IPS-NIHi7 (cell line): ENCODE measurements around the gene PIGM.
A peak's percentile ranks its signal among the peaks of the same experiment; 100 is the strongest.
"Not testable (repeated sequence)": the region's sequence is repeated elsewhere in the genome, so short reads cannot be mapped to it uniquely, and the experiment has no call there.

Experiments used
- DNase-seq: peaks from one replicate; pipeline ENCODE4 v3.0.0; 2012; ENCODE audit warnings: mixed read lengths; ENCODE audit errors: extremely low spot score

The PIGM gene

DNA sequence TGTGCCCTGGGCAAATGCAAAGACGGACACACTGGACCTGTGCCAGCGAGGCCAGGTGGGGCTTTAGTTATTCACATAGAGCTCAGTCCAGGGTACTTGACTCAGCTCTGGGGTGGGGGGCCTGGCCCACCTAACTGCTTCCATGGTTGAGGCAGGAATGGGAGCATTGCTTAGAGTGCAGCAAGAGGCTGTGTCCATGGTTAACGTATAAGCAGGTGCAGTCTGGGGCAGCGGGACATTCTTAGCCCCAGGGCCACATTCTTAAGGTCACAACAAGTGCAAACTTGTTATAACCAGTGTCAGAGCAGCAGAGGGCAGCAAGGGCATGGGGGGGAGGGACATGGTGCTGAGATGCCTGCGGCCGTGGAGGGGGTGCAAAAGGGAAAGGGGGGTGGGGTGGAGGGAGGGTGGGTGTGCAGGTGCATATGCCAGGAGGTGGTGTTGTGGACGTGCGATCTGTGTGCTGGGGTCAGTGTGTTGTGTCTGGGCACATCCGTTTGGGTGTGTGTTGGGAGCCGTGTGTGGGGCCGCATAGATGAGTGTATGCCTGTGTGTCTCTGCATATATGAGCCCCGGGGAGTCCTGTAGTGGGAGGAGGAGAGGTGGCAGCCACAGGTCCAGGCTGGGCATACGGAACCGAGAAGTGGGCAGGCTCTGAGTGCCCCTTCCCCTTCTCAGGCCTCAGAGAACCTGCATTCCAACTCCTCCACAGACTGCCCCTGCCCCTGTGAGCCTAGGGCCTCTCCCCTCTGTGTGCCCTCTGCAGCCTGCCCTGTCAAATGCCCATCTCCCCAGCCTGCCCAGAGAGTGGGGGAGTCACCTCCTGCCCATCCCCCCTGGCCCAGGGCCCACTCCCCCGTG is 29.8 kb upstream of the PIGM start:
- DNase-seq: peak; percentile 58

GRCh38 chr1:160058087-160058486 is 26.3 kb upstream of the PIGM start:
- peak; percentile 55 for DNase-seq

GRCh38 chr1:160056648-160057169 is 24.9 kb upstream of the PIGM start:
- DNase-seq: no peak

DNA sequence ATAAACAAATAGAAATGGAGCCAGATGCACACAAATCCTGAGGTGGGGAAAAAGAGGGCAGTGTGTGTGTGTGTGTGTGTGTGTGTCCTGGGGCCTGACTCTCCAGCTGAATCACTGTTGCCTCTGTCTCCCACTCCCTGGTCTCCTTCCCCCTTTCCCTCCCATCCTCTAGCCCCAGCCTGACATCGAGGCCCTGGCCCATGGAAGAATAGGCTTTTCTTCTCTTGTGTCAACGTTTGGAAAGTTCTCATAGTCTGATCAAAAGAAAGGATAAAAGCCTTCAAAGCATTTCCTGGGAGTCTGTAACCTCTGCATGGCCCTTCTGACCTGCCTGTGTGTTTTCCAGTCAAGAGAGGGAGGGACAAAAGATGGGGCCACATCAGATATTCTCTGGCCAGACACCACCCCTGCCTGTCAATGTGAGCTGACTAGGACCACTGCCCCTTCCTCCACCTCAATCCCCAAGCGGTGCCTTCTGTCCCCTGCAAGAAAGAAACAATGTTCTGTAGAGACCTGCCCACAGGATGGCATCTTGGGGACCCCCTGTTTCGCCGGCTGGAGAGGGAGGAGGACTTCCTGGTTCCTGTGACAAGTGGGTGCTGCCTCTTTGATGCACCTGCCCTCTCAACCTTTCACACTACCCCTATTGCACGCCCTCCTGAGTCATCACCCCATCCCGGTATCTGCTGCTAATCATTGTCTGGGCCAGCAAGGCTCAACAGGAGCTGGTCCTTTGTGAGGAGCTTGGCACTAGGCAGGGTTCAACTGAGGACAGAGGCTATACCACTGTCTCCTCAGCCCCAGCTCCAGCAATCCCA is 22.0 kb upstream of the PIGM start:
- DNase-seq: no peak

- no peak for DNase-seq
Observed at GRCh38 chr1:160052936-160053335, 21.1 kb upstream of the PIGM start.

DNA sequence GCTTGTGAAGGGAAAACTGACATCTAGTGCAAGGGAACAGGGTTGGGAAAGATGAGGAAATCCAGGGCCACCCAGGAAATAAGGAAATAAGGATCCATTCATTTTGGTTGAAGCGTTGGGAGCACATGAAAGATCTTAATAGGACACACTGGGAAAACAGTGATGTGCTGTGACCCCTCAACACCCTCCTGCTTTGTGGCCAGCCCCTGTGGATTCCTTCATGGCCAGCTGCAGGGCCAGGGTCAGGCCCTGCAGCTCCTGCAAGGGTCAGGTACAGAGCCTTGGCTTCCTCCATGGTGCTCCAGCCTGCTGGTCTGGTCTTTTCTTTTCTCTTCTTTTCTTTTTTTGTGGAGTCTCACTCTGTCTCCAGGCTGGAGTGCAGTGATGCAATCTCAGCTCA is 18.8 kb upstream of the PIGM start:
- DNase-seq: no peak

DNA sequence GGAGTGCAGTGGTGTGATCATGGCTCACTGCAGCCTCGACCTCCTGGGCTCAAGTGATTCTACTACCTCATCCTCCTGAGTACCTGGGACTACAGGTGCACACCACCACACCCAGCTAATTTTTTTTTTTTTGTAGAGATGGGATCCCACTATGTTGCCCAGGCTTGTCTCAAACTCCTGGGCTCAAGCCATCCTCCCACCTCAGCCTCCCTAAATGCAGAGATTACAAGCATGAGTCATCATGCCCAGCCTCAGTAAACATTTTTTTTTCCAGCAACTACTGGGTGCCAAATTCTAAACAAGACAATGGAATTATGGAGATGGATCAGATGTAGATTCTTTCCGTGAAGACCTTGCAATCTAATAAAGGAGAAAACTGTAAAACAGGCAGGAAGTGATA is 18.4 kb upstream of the PIGM start:
- not testable (repeated sequence) for DNase-seq

GRCh38 chr1:160049101-160049500 is 17.3 kb upstream of the PIGM start:
- no peak for DNase-seq

- DNase-seq: no peak
Observed at GRCh38 chr1:160048335-160048734, 16.5 kb upstream of the PIGM start.

DNA sequence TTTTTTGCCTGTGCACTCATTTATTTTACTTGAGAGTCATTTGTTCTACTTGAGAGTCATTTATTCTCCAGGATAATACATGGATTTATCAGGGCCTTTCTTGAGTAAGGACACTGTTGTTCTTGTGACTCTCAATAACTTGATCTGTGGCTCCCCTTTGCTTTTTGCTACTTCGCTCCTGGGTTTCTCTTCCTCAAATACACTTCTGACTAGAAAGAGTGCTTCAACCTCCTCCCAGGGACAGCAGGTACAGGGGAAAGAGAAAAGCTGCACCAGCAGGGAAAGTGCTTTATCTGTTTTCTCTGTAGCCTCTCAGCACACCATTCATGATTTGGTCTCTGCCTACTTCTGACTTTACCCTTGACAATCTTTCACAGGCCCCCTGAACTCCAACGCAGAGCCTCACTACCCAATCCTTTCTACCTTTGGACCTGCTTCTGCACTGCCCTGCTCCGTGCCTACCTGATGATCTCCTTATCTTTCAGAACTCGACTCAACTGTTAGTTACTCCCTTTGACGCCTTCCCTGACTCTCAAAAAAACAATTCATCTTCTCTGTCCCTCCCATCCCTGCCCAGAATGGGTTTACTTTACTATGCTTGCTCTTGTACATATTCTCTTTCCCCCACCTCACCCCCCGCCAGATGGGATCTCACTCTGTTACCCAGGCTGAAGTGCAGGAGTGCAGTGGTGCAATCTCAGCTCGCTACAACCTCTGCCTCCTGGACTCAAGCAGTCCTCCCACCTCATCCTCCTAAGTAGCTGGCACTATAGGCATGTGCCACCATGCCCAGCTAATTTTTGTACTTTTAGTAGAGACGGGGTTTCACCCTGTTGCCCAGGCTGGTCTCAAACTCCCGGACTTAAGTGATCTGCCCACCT is 15.6 kb upstream of the PIGM start:
- DNase-seq: no peak

DNA sequence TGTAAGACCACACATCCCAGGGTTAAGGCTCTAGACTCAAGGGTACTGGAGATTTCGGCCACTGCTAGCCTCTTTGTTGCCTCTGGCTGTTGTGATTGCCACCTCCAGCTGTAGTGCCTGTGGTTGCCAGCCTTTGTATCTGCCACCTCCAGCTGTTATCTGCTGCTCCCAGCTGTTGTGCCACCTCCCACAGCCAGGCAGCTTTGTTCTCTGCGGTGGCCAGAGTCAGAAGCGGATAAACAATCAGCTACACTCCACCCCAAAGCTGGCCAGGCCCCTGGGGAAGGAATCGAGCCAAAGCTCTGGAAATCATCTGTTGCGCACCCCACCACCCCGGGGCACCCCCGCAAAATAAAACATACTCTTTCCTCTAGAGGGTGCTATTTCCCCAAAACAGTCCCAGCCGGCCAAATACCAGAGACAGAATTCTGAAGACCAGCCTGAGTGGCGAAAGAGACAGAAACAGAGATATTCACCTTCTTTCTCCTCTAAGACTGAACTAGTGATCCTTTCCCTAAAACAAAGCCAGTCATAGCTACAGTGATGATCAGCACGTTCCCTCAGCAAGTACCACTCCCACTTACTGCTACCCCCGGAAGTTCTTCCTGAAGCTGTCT is 14.8 kb upstream of the PIGM start:
- peak; percentile 86 for DNase-seq

DNA sequence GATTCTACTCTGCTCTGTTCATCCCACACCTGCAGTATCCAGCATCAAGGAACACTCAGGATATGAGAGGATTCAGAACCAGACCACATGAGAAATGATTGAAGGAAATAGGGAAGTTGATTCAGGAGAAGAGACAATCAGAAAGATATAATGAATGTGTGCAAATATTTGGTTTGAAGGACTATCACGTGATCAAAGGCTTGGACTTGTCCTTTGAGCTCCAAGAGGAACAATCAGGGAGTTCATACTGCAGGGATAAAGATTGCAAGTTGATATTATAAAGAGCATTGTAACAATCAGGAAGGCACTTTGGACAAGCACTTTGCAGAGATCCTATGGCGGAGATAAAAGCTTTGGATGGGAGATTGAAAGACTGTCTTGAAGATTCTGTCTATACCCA is 13.9 kb upstream of the PIGM start:
- DNase-seq: no peak

GRCh38 chr1:160043543-160043942 is 11.8 kb upstream of the PIGM start:
- no peak for DNase-seq

- no peak for DNase-seq
Observed at GRCh38 chr1:160040476-160040875, 8.7 kb upstream of the PIGM start.

DNA sequence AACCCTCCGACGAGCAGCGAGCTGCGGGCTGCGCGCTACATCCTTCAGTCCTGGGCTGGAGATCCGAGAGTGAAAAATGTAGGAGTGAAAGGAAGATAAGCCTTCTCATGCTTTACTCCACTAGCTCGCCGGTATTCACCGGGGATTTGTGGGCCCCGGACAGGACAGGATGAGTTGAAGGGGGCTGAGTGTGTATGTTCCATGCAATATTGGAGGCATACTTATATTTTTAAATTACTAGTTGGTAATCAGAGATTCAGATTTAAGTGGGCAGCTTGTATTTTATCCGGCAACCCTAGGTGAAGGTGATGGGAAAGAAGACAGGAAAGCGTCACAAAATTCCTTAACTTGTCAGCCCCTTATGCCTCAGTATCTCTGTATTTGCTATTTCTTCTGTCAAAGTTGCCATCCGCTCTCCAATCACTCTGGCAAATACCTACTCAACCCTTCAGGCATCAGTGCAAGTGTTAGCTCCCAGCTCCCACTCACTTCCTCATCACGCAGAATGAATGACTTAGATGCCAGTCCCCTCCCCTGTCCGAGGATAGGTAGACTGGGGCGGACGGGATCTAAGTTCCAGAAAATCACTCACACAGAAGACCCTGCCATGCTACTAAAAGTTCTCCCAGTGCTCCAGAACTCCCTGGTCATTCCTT is 503 bp upstream of the PIGM start:
- DNase-seq: no peak

- no peak for DNase-seq
Observed at GRCh38 chr1:160030657-160031364, 979 bp downstream of the PIGM start.

GRCh38 chr1:160028426-160028825 is 3.4 kb downstream of the PIGM start:
- DNase-seq: no peak

- DNase-seq: no peak
Observed at GRCh38 chr1:160025314-160025713, 6.5 kb downstream of the PIGM start.

- no peak for DNase-seq
Observed at GRCh38 chr1:160024195-160024905, 7.4 kb downstream of the PIGM start.
